Neural progenitor cell (in vitro differentiated cells): ENCODE measurements around the gene DIAPH3. TPM values are rescaled to one million over a fixed set of nuclear protein-coding genes. Genes with fewer than 3 reads are reported as not detected.

Source experiments
- DNase-seq: peaks from one replicate; pipeline ENCODE4 v3.0.0-alpha.2; 2016; ENCODE audit warnings: low spot score
- H2AFZ ChIP-seq: fragments of 200-600 bp; sonication (generic); replicated peaks from 2 replicates; pipeline ENCODE4 v1.6.1; 2016; ENCODE audit warnings: antibody characterized with exemption
- H3F3A ChIP-seq: fragments of 200-600 bp; sonication (generic); 2 replicates; pipeline ENCODE4 v1.6.1; 2016; ENCODE audit warnings: antibody characterized with exemption, low read depth
- H3K27ac ChIP-seq: fragments of 200-600 bp; sonication (generic); 2 replicates; pipeline ENCODE4 v1.5.1; 2016; ENCODE audit warnings: mild to moderate bottlenecking
- H3K27me3 ChIP-seq: fragments of 200-600 bp; sonication (generic); 2 replicates; pipeline ENCODE4 v1.6.1; 2016; ENCODE audit warnings: mild to moderate bottlenecking, moderate library complexity
- H3K36me3 ChIP-seq: fragments of 200-600 bp; sonication (generic); 2 replicates; pipeline ENCODE4 v1.5.1; 2016
- H3K4me1 ChIP-seq: fragments of 200-600 bp; sonication (generic); 2 replicates; pipeline ENCODE4 v1.6.1; 2016; ENCODE audit warnings: mixed run types
- H3K4me2 ChIP-seq: fragments of 200-600 bp; sonication (generic); 2 replicates; pipeline ENCODE4 v1.6.1; 2016
- H3K4me3 ChIP-seq: fragments of 200-600 bp; sonication (generic); 2 replicates; pipeline ENCODE4 v1.5.1; 2016
- H3K79me2 ChIP-seq: fragments of 200-600 bp; sonication (generic); 2 replicates; pipeline ENCODE4 v1.6.1; 2016; ENCODE audit warnings: low read depth
- H3K9ac ChIP-seq: fragments of 200-600 bp; sonication (generic); 2 replicates; pipeline ENCODE4 v1.6.1; 2016
- H3K9me3 ChIP-seq: fragments of 200-600 bp; sonication (generic); 2 replicates; pipeline ENCODE4 v1.5.1; 2016; ENCODE audit warnings: low read depth
- H4K20me1 ChIP-seq: fragments of 200-600 bp; sonication (generic); 2 replicates; pipeline ENCODE4 v1.6.1; 2016; ENCODE audit warnings: low read depth
- H3K27ac Mint-ChIP-seq: 3 replicates; pipeline ENCODE4 v1.8.0; 2021; ENCODE audit warnings: mixed read lengths
- H3K27me3 Mint-ChIP-seq: 2 replicates; pipeline ENCODE4 v1.8.0; 2022; ENCODE audit warnings: low read depth, mild to moderate bottlenecking, inconsistent platforms, moderate library complexity, mixed read lengths; ENCODE audit not compliant: insufficient read depth
- H3K36me3 Mint-ChIP-seq: 3 replicates; pipeline ENCODE4 v1.8.0; 2021; ENCODE audit warnings: mixed read lengths
- H3K4me1 Mint-ChIP-seq: 3 replicates; pipeline ENCODE4 v1.8.0; 2021; ENCODE audit warnings: mixed read lengths
- H3K4me3 Mint-ChIP-seq: 3 replicates; pipeline ENCODE4 v1.8.0; 2021; ENCODE audit warnings: mild to moderate bottlenecking, moderate library complexity, mixed read lengths
- H3K9me3 Mint-ChIP-seq: 3 replicates; pipeline ENCODE4 v1.8.0; 2020; ENCODE audit warnings: mixed read lengths
- CTCF ChIP-seq: fragments of 200-600 bp; sonication (generic); IDR thresholded peaks from 2 replicates; pipeline ENCODE4 v1.5.1; 2017; ENCODE audit warnings: antibody characterized with exemption, mild to moderate bottlenecking
- EZH2 ChIP-seq: fragments of 200-600 bp; sonication (generic); IDR thresholded peaks from 2 replicates; pipeline ENCODE4 v1.6.1; 2017; ENCODE audit warnings: antibody characterized with exemption, mild to moderate bottlenecking, moderate library complexity
- EZH2phosphoT487 ChIP-seq: fragments of 200-600 bp; sonication (generic); IDR thresholded peaks from 2 replicates; pipeline ENCODE4 v1.6.1; 2017; ENCODE audit warnings: antibody characterized with exemption
- total RNA-seq: library from RNA; depleted of rRNA; stranded (reverse); fragments of >200 nt; gene quantifications from 2 replicates; pipeline ENCODE4 v1.2.3, GENCODE V29; 2015; ENCODE audit warnings: low replicate concordance

DIAPH3 gene
- total RNA-seq, 1 donor from 2014 or later: 51.5 TPM

- Histone ChIP-seq H3K36me3 (no peaks in the 10 kb centered on the region), H3K9ac (no peak overlapping the region), H3K9me3 (no peaks in the 10 kb centered on the region), H3F3A (no peaks in the 10 kb centered on the region), H3K4me2 (no peak overlapping the region), H3K27ac (no peak overlapping the region), H3K79me2 (no peaks in the 10 kb centered on the region), H3K4me1 (peaks cover 6% of the 10 kb centered on the region), H3K27me3 (no peaks in the 10 kb centered on the region), H3K4me3 (no peak overlapping the region), H2AFZ (no peak overlapping the region), H4K20me1 (no peaks in the 10 kb centered on the region)
- H3K27me3 Mint-ChIP-seq: no peaks in the 10 kb centered on the region
- no peak overlapping the region for H3K4me3 Mint-ChIP-seq
- no peak overlapping the region for H3K27ac Mint-ChIP-seq
- peaks cover 8% of the 10 kb centered on the region for H3K4me1 Mint-ChIP-seq
- DNase-seq: no peak
- no peaks in the 10 kb centered on the region for H3K36me3 Mint-ChIP-seq
- no peaks in the 10 kb centered on the region for H3K9me3 Mint-ChIP-seq
- no peak for TF ChIP-seq CTCF
- TF ChIP-seq EZH2: no peak
- no peak for TF ChIP-seq EZH2phosphoT487
Observed at GRCh38 chr13:59801107-59801880, 362.4 kb downstream of the DIAPH3 start.

GRCh38 chr13:59793107-59793506 is 370.6 kb downstream of the DIAPH3 start:
- no peak overlapping the region for H3K9ac ChIP-seq
- no peaks in the 10 kb centered on the region for H3K36me3 ChIP-seq
- Mint-ChIP-seq H3K27me3 (no peaks in the 10 kb centered on the region), H3K36me3 (no peaks in the 10 kb centered on the region), H3K4me3 (no peak overlapping the region), H3K4me1 (no peaks in the 10 kb centered on the region), H3K27ac (no peak overlapping the region), H3K9me3 (no peaks in the 10 kb centered on the region)
- H3K4me1 ChIP-seq: peaks cover under 1% of the 10 kb centered on the region
- no peaks in the 10 kb centered on the region for H3K79me2 ChIP-seq
- H3K27ac ChIP-seq: no peak overlapping the region
- no peak overlapping the region for H2AFZ ChIP-seq
- TF ChIP-seq CTCF (no peak), EZH2phosphoT487 (no peak), EZH2 (no peak)
- H3K4me2 ChIP-seq: no peak overlapping the region
- DNase-seq: no peak
- H3F3A ChIP-seq: no peaks in the 10 kb centered on the region
- H3K9me3 ChIP-seq: peaks cover 3% of the 10 kb centered on the region
- no peaks in the 10 kb centered on the region for H4K20me1 ChIP-seq
- H3K4me3 ChIP-seq: no peak overlapping the region
- H3K27me3 ChIP-seq: no peaks in the 10 kb centered on the region

- Histone ChIP-seq H3K36me3 (no peaks in the 10 kb centered on the region), H3K27ac (no peak overlapping the region), H2AFZ (no peak overlapping the region), H3K79me2 (no peaks in the 10 kb centered on the region), H3K27me3 (no peaks in the 10 kb centered on the region), H4K20me1 (no peaks in the 10 kb centered on the region), H3K4me1 (peaks cover 10% of the 10 kb centered on the region), H3K4me3 (no peak overlapping the region), H3F3A (no peaks in the 10 kb centered on the region), H3K9ac (no peak overlapping the region), H3K9me3 (peaks cover 3% of the 10 kb centered on the region), H3K4me2 (no peak overlapping the region)
- Mint-ChIP-seq H3K36me3 (no peaks in the 10 kb centered on the region), H3K9me3 (no peaks in the 10 kb centered on the region), H3K4me1 (peaks cover 4% of the 10 kb centered on the region), H3K4me3 (no peak overlapping the region), H3K27ac (no peak overlapping the region), H3K27me3 (no peaks in the 10 kb centered on the region)
- no peak for DNase-seq
- no peak for TF ChIP-seq CTCF
- no peak for TF ChIP-seq EZH2phosphoT487
- TF ChIP-seq EZH2: no peak
Observed at GRCh38 chr13:59790626-59791025, 373.1 kb downstream of the DIAPH3 start.
